GM18907 (cell line): ENCODE results near the gene SH2D1B.
A peak's percentile ranks its signal among the peaks of the same experiment; 100 is the strongest.
"Not testable (repeated sequence)": the region's sequence is repeated elsewhere in the genome, so short reads cannot be mapped to it uniquely, and the experiment has no call there.

Experiments used
- ATAC-seq: cut with Tn5 transposase; IDR thresholded peaks from one replicate; pipeline ENCODE4 v1.9.1; 2021; ENCODE audit warnings: mild to moderate bottlenecking, moderate library complexity; ENCODE audit not compliant: unreplicated experiment

The SH2D1B gene

GRCh38 chr1:162365284-162366020 lies 46.5 kb downstream of the SH2D1B start:
- no peak for ATAC-seq

- ATAC-seq = no peak
Measured at GRCh38 chr1:162364498-162364897, 47.4 kb downstream of the SH2D1B start.

GRCh38 chr1:162363823-162364222 lies 48.1 kb downstream of the SH2D1B start:
- no peak for ATAC-seq

GRCh38 chr1:162361349-162361748 lies 50.6 kb downstream of the SH2D1B start:
- peak; percentile 71 for ATAC-seq

- no peak for ATAC-seq
Measured at GRCh38 chr1:162360874-162361260, 51.1 kb downstream of the SH2D1B start.

- ATAC-seq = no peak
Measured at GRCh38 chr1:162360237-162360873, 51.6 kb downstream of the SH2D1B start.

- ATAC-seq = no peak
Measured at GRCh38 chr1:162359523-162360236, 52.3 kb downstream of the SH2D1B start.

- ATAC-seq = no peak
Measured at GRCh38 chr1:162358928-162359327, 53.0 kb downstream of the SH2D1B start.

GRCh38 chr1:162357681-162358266 lies 54.2 kb downstream of the SH2D1B start:
- no peak for ATAC-seq

- ATAC-seq = no peak
Measured at GRCh38 chr1:162353702-162354101, 58.2 kb downstream of the SH2D1B start.

GRCh38 chr1:162353078-162353477 lies 58.9 kb downstream of the SH2D1B start:
- no peak for ATAC-seq

GRCh38 chr1:162351874-162352273 lies 60.1 kb downstream of the SH2D1B start:
- not testable (repeated sequence) for ATAC-seq

GRCh38 chr1:162351246-162351842 lies 60.6 kb downstream of the SH2D1B start:
- no peak for ATAC-seq

- no peak for ATAC-seq
Measured at GRCh38 chr1:162349635-162350330, 62.2 kb downstream of the SH2D1B start.

- no peak for ATAC-seq
Measured at GRCh38 chr1:162347281-162347680, 64.7 kb downstream of the SH2D1B start.
